Measurements from ENCODE around the gene ZNF143.

Gene ZNF143

GRCh38 chr11:9575260-9576240 lies 114.7 kb downstream of the ZNF143 start:
- no peak for DNase-seq (ENCODE audit: low spot score)

DNA sequence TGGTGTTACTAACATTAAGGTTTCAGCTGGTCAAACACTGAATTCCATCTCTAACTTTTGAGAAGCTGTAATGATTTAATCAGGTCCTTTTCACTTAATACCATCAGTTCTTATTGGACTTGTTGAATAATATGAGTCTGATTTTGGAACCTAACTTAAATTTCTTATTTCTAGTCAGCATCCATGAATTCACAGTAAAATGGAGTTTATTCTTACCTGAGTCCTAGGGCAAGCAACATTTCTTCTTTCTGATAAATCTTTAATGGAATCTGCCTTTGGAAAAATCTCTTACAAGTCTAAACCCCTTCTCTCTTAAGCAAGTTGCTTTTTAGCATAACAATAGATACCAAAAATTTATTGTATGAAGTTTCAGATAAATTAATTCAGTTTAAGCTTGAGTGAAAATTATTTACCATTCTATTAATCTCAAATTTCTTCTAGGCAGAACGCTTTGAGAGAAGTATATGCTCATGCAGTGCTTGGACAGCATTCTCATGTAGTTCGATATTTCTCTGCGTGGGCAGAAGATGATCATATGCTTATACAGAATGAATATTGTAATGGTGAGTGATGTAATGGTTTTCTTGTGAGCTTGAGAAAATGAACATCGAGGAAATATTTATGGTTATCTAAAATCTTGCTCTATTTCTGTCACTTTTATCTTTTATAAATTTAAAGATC lies 116.0 kb downstream of the ZNF143 start:
- DNase-seq (ENCODE audit: low spot score): no peak

DNA sequence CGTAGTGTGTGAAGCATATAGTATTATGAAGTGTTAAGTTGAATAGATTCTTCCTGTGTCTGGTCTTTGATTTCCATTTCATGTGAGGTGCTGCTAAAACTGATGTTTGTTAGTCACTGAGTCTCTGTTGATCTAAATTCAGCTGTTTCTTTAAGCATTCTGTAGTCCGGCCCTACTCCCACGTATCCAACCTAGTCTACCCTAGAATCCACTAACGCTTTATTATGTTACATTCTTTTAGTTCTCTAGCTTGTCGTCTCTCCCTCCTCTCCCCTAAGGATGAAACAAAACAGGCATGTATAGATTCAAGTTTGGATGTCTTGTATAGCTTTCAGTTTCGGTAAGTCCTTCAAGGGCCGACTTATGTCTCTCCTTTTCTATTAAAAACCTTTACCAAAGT lies 116.7 kb downstream of the ZNF143 start:
- DNase-seq (ENCODE audit: low spot score): no peak

All from putamen (tissue), 1 donor.